AG20443 (cell line): Measurements from ENCODE around the gene ADAMTS9.

Experiments
- DNase-seq: peaks from one replicate; pipeline ENCODE4 v3.0.0; 2012; ENCODE audit warnings: low spot score, mixed read lengths

The ADAMTS9 gene

GRCh38 chr3:64654013-64654412 lies 33.8 kb downstream of the ADAMTS9 start:
- no peak for DNase-seq

- no peak for DNase-seq
These were observed 34.7 kb downstream of the ADAMTS9 start for GRCh38 chr3:64653101-64653500.

GRCh38 chr3:64651741-64652241 lies 36.0 kb downstream of the ADAMTS9 start:
- DNase-seq = peak; percentile 47

- DNase-seq = no peak
These were observed 36.5 kb downstream of the ADAMTS9 start for GRCh38 chr3:64651303-64651702.

- DNase-seq = peak; percentile 71
These were observed 37.1 kb downstream of the ADAMTS9 start for GRCh38 chr3:64650715-64651114.

GRCh38 chr3:64650096-64650622 lies 37.6 kb downstream of the ADAMTS9 start:
- no peak for DNase-seq

- no peak for DNase-seq
These were observed 38.6 kb downstream of the ADAMTS9 start for GRCh38 chr3:64648927-64649906.

- DNase-seq = no peak
These were observed 40.0 kb downstream of the ADAMTS9 start for GRCh38 chr3:64647825-64648224.

GRCh38 chr3:64645243-64645642 lies 42.6 kb downstream of the ADAMTS9 start:
- no peak for DNase-seq

- DNase-seq = no peak
These were observed 43.3 kb downstream of the ADAMTS9 start for GRCh38 chr3:64644483-64644882.

GRCh38 chr3:64642327-64643151 lies 45.3 kb downstream of the ADAMTS9 start:
- DNase-seq = no peak

GRCh38 chr3:64638981-64639481 lies 48.8 kb downstream of the ADAMTS9 start:
- DNase-seq = no peak

GRCh38 chr3:64638511-64638910 lies 49.3 kb downstream of the ADAMTS9 start:
- DNase-seq = no peak

GRCh38 chr3:64634417-64634816 lies 53.4 kb downstream of the ADAMTS9 start:
- DNase-seq = no peak

GRCh38 chr3:64631951-64632350 lies 55.8 kb downstream of the ADAMTS9 start:
- no peak for DNase-seq

- no peak for DNase-seq
These were observed 60.1 kb downstream of the ADAMTS9 start for GRCh38 chr3:64627471-64628321.

GRCh38 chr3:64627042-64627441 lies 60.8 kb downstream of the ADAMTS9 start:
- DNase-seq = no peak

- DNase-seq = no peak
These were observed 62.4 kb downstream of the ADAMTS9 start for GRCh38 chr3:64625381-64625780.

- DNase-seq = no peak
These were observed 64.7 kb downstream of the ADAMTS9 start for GRCh38 chr3:64623125-64623524.

GRCh38 chr3:64621726-64622395 lies 65.9 kb downstream of the ADAMTS9 start:
- DNase-seq = peak; percentile 18

GRCh38 chr3:64621275-64621674 lies 66.5 kb downstream of the ADAMTS9 start:
- no peak for DNase-seq
